C4-2B (cell line): ENCODE results near the gene GRB10.
"Not testable (repeated sequence)": the region's sequence is repeated elsewhere in the genome, so short reads cannot be mapped to it uniquely, and the experiment has no call there.

Experiments
- H3K27ac ChIP-seq: fragments of 450-650 bp; 2 replicates; pipeline ENCODE4 v1.5.1; 2017
- CTCF ChIP-seq: fragments of 450-650 bp; conservative IDR thresholded peaks from 2 replicates; pipeline ENCODE4 v1.5.1; 2017; ENCODE audit warnings: mild to moderate bottlenecking
- ZFX ChIP-seq: fragments of 450-650 bp; IDR thresholded peaks from 2 replicates; pipeline ENCODE4 v1.6.1; 2017

The GRB10 gene

GRCh38 chr7:50577569-50577968 lies 205.1 kb downstream of the GRB10 start:
- H3K27ac ChIP-seq, result no peak overlapping the region
- TF ChIP-seq CTCF (no peak), ZFX (no peak)

- not testable (repeated sequence) for H3K27ac ChIP-seq
Measured at GRCh38 chr7:50576388-50576787, 206.3 kb downstream of the GRB10 start.

GRCh38 chr7:50567715-50568261 lies 214.9 kb downstream of the GRB10 start:
- no peak overlapping the region for H3K27ac ChIP-seq
- TF ChIP-seq CTCF (no peak), ZFX (no peak)

- TF ChIP-seq CTCF, result no peak
- TF ChIP-seq ZFX, result no peak
- H3K27ac ChIP-seq, result no peak overlapping the region
Measured at GRCh38 chr7:50565977-50566376, 216.7 kb downstream of the GRB10 start.

- no peak overlapping the region for H3K27ac ChIP-seq
- TF ChIP-seq CTCF (no peak), ZFX (no peak)
Measured at GRCh38 chr7:50565559-50565916, 217.2 kb downstream of the GRB10 start.

- no peak for TF ChIP-seq ZFX
- TF ChIP-seq CTCF, result no peak
- no peak within 1 kb of the TSS for H3K27ac ChIP-seq
Measured at GRCh38 chr7:50564640-50565558, 217.8 kb downstream of the GRB10 start, which contains the start of gene DDC. DDC (minus strand) TSS chr7:50565405; CDS start chr7:50544085, 21,320 bp downstream.

GRCh38 chr7:50564171-50564570 lies 218.5 kb downstream of the GRB10 start:
- no peak for TF ChIP-seq ZFX
- no peak for TF ChIP-seq CTCF
- no peak overlapping the region for H3K27ac ChIP-seq
